Activated CD4-positive, alpha-beta T cell treated with anti-CD3 and anti-CD28 coated beads, Interleukin-2, amount 50 U/mL, for 16 hours (primary cell): ENCODE data around the gene CMTM2.
"Not testable (repeated sequence)": the region's sequence is repeated elsewhere in the genome, so short reads cannot be mapped to it uniquely, and the experiment has no call there.

ENCODE experiments used
- DNase-seq: peaks from one replicate; pipeline ENCODE4 v3.0.0-alpha.2; 2020

Gene CMTM2

GRCh38 chr16:66610111-66610820 lies 31.0 kb downstream of the CMTM2 start:
- no peak for DNase-seq

- DNase-seq, result not testable (repeated sequence)
Measured at GRCh38 chr16:66611911-66612310, 32.6 kb downstream of the CMTM2 start.

GRCh38 chr16:66612422-66612821 lies 33.2 kb downstream of the CMTM2 start:
- DNase-seq, result no peak

GRCh38 chr16:66614161-66614802 lies 35.0 kb downstream of the CMTM2 start:
- no peak for DNase-seq

GRCh38 chr16:66616169-66616568 lies 36.9 kb downstream of the CMTM2 start:
- DNase-seq, result no peak

GRCh38 chr16:66616592-66616991 lies 37.3 kb downstream of the CMTM2 start:
- DNase-seq, result no peak

- no peak for DNase-seq
Measured at GRCh38 chr16:66617010-66617434, 37.8 kb downstream of the CMTM2 start.

- no peak for DNase-seq
Measured at GRCh38 chr16:66617728-66618127, 38.5 kb downstream of the CMTM2 start.

- no peak for DNase-seq
Measured at GRCh38 chr16:66618588-66619375, 39.5 kb downstream of the CMTM2 start.

GRCh38 chr16:66619534-66620428 lies 40.5 kb downstream of the CMTM2 start:
- no peak for DNase-seq

GRCh38 chr16:66620429-66620795 lies 41.1 kb downstream of the CMTM2 start:
- no peak for DNase-seq

- no peak for DNase-seq
Measured at GRCh38 chr16:66621973-66622372, 42.7 kb downstream of the CMTM2 start.

- no peak for DNase-seq
Measured at GRCh38 chr16:66622863-66623262, 43.6 kb downstream of the CMTM2 start.

- DNase-seq, result no peak
Measured at GRCh38 chr16:66623755-66624154, 44.5 kb downstream of the CMTM2 start.

- not testable (repeated sequence) for DNase-seq
Measured at GRCh38 chr16:66627611-66628378, 48.5 kb downstream of the CMTM2 start.

GRCh38 chr16:66629856-66630255 lies 50.6 kb downstream of the CMTM2 start:
- DNase-seq, result no peak

GRCh38 chr16:66630561-66631260 lies 51.4 kb downstream of the CMTM2 start:
- DNase-seq, result not testable (repeated sequence)

- not testable (repeated sequence) for DNase-seq
Measured at GRCh38 chr16:66631558-66631957, 52.3 kb downstream of the CMTM2 start.

GRCh38 chr16:66634527-66635196 lies 55.4 kb downstream of the CMTM2 start:
- no peak for DNase-seq

GRCh38 chr16:66635406-66635805 lies 56.1 kb downstream of the CMTM2 start:
- no peak for DNase-seq

GRCh38 chr16:66636199-66636598 lies 56.9 kb downstream of the CMTM2 start:
- no peak for DNase-seq
